LNCAP (cell line): ENCODE data around the gene SLC35G3.

ENCODE experiments used
- TF ChIP-seq, protein P1 (sequence below): fragments of 450-650 bp; IDR thresholded peaks from 2 replicates; pipeline ENCODE4 v1.5.1; 2017; ENCODE audit warnings: mild to moderate bottlenecking

The SLC35G3 gene

DNA sequence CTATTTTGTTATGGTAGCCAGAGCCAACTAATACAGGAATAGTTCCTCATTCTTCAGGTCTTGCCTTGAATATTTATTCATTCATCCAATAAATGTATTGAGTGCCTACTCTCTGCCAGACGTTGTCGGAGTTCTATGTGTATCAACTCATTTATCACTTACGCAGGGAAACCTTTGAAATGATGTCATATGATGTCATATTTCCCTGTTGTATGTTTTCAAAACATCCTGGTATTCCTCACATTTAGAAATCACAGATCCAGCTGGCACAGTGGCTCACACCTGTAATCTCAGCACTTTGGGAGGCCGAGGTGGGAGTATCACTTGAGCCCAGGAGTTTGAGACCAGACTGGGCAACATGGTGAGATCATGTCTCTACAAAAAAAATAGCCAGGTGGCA is 49.4 kb downstream of the SLC35G3 start:
- TF ChIP-seq, protein P1, sequence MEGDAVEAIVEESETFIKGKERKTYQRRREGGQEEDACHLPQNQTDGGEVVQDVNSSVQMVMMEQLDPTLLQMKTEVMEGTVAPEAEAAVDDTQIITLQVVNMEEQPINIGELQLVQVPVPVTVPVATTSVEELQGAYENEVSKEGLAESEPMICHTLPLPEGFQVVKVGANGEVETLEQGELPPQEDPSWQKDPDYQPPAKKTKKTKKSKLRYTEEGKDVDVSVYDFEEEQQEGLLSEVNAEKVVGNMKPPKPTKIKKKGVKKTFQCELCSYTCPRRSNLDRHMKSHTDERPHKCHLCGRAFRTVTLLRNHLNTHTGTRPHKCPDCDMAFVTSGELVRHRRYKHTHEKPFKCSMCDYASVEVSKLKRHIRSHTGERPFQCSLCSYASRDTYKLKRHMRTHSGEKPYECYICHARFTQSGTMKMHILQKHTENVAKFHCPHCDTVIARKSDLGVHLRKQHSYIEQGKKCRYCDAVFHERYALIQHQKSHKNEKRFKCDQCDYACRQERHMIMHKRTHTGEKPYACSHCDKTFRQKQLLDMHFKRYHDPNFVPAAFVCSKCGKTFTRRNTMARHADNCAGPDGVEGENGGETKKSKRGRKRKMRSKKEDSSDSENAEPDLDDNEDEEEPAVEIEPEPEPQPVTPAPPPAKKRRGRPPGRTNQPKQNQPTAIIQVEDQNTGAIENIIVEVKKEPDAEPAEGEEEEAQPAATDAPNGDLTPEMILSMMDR, result no peak
